Embryonic facial prominence (tissue), 1 donor: Measurements from ENCODE around the gene DENND1A.
"Not testable (repeated sequence)": the region's sequence is repeated elsewhere in the genome, so short reads cannot be mapped to it uniquely, and the experiment has no call there.

Experiments
- DNase-seq: peaks from one replicate; pipeline ENCODE4 v3.0.0-alpha.2; 2016; ENCODE audit errors: extremely low spot score

Gene DENND1A

GRCh38 chr9:123342247-123342646, 587.7 kb downstream of the DENND1A start:
- DNase-seq: no peak

GRCh38 chr9:123341816-123342215, 588.1 kb downstream of the DENND1A start:
- DNase-seq: no peak

- DNase-seq: no peak
These were observed 590.0 kb downstream of the DENND1A start for GRCh38 chr9:123339666-123340510.

GRCh38 chr9:123338710-123339665, 590.9 kb downstream of the DENND1A start:
- DNase-seq: no peak

GRCh38 chr9:123337971-123338370, 592.0 kb downstream of the DENND1A start:
- no peak for DNase-seq

GRCh38 chr9:123336959-123337358, 593.0 kb downstream of the DENND1A start:
- no peak for DNase-seq

GRCh38 chr9:123336449-123336848, 593.5 kb downstream of the DENND1A start:
- no peak for DNase-seq

- no peak for DNase-seq
These were observed 594.0 kb downstream of the DENND1A start for GRCh38 chr9:123335986-123336329.

- DNase-seq: no peak
These were observed 594.5 kb downstream of the DENND1A start for GRCh38 chr9:123335193-123335985.

GRCh38 chr9:123334639-123335038, 595.3 kb downstream of the DENND1A start:
- DNase-seq: no peak

GRCh38 chr9:123333058-123333669, 596.8 kb downstream of the DENND1A start:
- not testable (repeated sequence) for DNase-seq

- DNase-seq: no peak
These were observed 598.4 kb downstream of the DENND1A start for GRCh38 chr9:123331346-123332060.
